HL-60/S4 (cell line): ENCODE measurements around the gene CATSPER3.

Experiments used
- in situ Hi-C: fragments of 300-500 bp; cut with MboI; formaldehyde crosslinking; loops from 2 replicates; pipeline ENCODE4 v1.14.3; 2022; ENCODE audit warnings: low sequenced_read_pairs

The CATSPER3 gene

DNA sequence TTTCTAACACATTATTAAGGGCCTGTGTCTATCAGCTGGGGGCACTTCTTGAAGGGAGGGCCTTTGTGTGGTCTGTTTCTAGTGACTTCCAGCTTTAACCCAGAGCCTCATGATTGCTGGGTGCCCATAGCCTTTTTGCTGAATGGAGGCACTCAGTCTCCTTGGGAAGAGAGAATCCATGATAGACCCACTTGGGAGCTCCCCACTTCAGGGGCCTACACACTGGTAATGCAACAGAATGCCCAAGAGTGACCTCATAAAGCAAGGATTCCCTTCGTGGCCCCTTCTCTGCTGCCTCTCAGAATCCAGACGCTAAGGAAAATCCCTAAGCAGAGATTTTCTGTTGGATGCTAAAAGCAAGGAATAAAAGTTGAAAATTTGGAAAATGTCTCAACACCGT is at the start of gene CATSPER3:
Gene CATSPER3, plus strand, starts transcription at position 301 of the 400 bp plus-strand sequence. Its CDS starts 85 bp downstream, at position 386.
- in situ Hi-C loops: no loop called here

DNA sequence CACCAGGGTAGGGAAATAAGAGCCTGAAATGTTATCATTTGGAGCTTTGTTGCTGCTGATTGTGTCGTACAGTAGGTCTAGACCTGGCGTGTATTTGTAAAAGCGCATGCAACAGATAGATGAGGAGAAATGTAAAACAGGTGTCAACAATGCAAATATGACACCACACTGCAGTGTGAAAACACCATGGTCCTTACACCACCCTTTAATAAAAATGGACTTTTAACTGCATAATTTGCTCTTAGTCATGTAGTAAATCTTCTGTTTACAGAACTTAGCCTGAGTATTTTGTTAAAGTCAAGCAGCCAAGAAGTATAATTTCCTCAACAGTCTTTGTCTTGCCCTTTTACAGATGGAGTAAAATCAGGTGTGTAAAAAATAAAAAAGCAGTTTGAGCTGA is 48.8 kb upstream of the CATSPER3 start:
- in situ Hi-C loops: no loop called here

DNA sequence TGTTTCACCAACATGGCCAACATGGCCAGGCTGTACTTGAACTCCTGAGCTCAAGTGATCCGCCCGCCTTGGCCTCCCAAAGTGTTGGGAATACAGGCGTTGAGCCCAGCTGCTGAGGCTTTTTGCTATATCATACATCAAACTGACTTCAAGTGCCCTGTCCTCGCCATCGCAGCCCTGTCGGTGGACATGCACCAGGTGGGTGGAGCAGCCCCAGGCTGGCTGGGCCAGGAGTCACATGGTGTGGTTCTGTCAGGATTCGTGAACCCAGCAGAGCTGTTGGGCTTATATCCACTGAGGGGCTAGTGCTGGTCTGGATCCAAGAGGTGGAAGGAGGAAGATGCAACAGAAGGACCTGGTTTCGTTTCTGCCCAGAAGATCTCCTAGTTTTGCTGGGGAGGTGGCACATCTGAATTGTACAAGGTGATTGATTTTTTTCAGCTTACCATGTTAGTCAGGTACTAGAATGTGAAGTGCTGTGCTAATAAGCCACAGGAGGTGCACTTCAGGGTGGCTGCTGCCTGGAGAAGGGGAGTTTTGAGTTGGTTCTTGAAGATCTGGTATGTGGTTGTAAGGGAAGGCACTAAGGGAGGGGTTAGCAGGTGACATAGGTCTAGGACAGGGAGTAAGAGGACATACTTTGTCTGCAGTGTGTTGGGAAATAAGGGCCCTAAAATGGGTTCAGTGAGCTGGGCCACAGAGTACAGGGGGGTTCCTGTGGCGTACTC is 46.7 kb upstream of the CATSPER3 start:
- in situ Hi-C loops: no loop called here

DNA sequence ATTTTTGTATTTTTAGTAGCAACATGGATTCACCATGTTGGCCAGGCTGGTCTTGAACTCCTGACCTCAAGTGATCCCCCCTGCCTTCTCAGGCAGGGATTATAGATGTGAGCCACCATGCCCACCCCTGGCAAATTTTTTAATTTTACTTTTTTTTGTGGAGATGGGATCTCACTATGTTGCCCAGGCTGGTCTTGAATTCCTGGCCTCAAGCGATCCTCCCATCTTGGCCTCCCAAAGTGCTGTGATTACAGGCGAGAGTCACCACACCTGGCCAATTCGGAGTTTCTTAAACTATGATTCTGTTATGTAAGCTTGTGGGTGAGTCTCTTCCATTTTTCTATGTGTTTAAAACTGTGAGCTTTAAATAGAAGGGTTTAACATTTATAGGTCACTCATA is 35.2 kb upstream of the CATSPER3 start:
- in situ Hi-C loops: no loop called here

DNA sequence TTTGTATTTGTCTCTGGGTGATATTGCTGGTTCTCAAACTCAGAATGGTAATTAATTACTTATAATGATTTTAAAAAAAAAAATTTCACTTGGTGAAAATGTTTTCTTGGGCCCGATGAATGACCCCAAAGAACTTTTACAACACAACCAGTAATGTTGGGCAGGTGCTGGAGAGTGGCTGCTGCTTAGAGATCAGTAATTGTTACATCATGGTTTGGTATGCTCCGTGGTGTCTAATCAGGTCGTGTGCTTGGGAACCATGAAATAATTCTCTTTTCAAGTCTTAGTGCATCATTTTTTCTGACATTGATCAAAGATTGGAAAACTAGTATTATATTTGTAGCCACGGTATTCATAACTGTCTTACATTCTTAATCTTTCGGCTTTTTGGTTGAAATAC is 33.5 kb upstream of the CATSPER3 start:
- in situ Hi-C loops: no loop called here

DNA sequence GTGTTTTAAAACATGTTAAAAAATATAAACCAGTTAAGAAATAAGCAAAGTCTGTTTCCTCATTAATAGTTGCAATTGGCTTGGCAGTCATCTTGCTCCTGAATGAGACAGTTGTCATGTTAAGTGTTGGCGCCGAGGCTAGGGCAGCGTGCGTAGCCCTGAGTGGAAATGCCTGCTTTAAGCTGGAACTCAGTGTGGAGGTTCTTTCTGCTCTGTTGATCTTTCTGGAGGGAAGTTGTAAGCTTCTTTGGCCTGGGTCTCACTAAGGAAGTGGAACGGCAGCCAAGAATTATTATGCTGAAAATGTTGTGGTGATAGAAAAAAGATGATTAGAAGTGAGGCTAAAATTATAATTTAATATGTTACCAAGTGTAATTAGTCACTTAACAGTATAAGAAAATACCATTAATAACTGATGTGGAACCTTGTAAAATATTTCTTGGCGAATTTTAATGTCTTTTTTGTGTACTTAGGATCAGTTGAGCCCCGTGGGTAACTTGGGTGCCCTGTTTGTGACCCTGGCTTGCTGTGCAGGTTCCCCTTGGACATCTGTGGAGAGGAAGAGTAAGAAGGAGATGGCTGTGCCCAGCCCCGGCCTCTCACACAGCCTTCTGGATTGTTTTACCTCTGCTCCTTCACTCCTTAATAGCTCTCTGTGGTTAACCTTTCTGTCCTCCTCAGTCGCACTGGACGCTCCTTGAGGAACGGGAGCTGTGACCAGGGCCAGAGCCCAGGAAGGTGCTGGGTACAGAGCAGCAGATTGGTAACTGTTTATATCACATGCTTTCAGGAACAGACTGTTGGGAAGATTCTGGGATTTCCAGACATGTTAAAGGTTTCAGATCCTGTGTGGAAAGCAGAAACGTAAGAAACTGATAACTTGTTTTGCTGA is 31.8 kb upstream of the CATSPER3 start:
- in situ Hi-C loops: no loop called here

DNA sequence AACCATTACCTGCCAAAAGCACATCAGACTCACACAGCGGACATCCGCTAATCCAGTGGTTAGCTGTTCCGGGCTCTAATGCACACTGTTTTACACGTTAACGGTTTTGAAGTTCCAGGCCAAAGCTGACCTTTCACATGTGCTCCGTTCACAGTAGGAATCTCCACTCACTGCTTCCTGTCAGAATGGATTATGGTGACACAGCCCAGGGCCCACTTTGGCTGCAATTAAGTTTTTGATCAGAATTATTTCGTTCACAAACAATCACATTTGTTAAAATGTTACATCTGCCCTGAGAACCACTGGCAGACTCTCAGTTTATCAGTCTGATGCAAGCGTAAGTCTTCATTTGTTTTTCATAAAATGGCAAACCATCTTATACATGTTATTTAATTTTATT is 30.2 kb upstream of the CATSPER3 start:
- in situ Hi-C loops: no loop called here

DNA sequence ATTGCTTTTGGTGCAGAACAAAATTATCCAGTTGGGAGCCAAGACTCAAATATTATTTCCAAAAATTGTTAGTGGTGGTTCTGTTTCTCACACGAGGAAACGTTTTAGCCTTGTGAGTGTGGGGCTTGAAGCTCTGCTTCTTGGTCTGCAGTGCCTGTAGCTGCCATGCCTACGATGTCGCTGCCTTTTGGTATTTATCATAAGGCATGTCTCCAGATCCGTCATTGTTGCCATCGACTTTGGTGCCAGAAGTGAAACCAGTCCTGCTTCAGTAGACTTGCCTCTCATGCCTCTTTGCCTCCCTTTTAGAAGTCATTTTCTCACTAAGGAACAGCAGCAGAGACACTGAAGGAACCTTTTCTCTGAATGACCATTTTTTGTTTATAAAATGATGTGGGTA is 29.7 kb upstream of the CATSPER3 start:
- in situ Hi-C loops: no loop called here

DNA sequence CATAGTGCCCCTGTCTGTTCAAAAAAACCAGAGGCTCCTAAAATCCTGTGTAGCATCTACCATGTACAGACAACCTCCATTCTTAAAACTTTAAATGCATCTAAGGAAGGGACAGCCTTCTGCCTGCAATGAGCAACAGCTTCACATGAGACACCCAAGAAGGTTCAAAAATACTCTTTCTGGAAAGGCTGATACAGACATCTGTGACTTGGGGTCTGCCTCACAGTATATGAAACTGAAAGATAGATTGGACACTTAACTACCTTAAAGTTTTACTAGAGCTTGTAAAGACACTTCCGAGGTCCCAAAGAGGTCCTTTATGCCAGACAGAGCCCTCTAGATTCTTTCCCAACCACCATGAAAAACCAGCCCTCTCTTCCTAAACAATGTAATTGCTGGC is 28.2 kb upstream of the CATSPER3 start:
- in situ Hi-C loops: no loop called here

DNA sequence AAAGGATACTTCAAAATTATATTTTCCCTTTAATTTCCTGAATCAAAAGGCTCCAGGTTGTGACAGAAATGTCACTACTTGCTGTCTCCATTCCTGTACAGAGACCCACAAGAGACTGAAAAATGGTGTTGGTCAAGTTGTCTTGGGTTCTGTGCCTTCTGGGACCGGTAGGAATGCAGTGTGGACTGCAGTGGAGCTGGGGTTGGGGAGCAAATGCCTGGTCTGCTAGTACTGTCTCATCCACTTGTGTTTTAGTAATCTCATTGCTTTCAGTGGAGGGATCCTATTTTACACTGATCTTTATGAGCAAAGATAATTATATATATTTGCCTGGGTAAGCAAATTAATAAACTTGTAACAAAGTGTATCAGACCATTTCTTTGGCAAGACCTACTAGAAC is 24.2 kb upstream of the CATSPER3 start:
- in situ Hi-C loops: no loop called here

DNA sequence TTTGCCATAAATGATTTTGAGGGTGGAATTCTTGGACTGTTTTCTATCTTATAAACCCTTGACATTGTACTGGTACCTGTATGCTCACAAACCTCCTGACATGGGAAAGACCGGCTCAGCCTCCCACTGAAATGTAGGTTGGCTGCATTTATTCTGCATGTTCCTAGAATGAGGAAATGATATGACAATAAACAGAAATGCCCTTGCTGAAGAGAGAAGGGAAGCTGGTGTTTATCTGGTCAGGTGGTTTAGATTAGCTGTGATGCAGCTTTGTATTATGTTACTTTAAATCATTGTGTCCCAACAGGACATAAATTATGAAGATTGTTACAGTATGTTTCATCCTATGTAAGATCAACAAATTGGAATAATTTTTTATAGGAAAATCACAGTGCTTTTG is 23.1 kb upstream of the CATSPER3 start:
- in situ Hi-C loops: no loop called here

DNA sequence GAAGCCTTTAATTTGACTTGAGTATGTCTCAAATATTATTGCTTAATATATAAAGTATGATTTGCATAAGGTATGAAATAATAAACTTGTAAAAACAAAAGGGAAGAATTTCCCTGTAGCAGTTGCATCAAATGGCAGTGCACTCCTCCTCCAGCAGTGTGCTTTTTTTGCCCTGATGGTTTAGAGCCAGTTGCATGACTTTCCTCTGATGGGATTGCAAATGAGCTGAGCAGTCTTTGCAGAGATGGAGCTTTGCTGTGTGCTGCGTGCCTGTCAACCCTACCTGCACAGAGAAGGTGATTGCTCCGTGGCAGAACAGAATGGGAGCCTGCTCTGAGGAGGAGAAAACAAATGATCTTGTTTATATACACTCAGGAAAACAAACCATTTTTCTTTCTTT is 22.7 kb upstream of the CATSPER3 start:
- in situ Hi-C loops: no loop called here

DNA sequence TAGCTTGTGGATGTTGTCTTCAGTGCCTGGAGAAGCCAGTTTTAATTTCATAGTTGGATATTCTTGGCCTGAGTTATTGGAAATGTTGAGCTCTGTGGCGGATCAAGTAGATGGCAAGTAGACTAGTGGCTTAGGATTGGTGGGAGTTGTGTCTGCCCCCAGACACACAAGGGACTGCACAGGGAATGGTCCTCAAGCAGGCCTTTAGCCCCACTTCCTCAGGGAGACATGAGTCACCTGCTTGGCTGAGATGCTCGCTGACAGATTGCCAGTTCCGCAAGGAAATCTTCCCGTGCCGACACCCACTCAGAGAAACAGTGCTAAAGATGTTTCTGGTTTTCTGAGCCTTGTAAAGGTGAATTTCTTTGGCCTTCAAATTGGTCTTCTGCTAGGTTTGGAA is 18.8 kb upstream of the CATSPER3 start:
- in situ Hi-C loops: no loop called here

DNA sequence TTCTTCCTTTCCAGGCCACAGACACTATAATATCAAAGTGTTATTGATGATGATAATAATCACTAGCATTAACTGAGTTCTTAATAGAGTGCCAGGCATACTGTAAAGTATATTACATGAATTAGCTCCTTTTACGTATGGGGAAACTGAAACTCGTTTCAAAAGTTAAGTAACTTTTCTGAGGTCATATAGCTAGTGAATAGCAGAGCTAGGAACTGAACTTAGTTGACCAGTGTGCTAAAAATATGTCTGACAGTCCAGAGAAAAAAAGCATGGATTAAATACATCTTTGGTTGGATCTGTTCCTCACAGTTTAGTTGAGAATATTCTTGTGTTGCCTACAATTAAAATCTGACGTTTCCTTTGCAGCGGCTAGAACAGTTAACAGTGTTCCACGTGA is 18.4 kb upstream of the CATSPER3 start:
- in situ Hi-C loops: no loop called here

DNA sequence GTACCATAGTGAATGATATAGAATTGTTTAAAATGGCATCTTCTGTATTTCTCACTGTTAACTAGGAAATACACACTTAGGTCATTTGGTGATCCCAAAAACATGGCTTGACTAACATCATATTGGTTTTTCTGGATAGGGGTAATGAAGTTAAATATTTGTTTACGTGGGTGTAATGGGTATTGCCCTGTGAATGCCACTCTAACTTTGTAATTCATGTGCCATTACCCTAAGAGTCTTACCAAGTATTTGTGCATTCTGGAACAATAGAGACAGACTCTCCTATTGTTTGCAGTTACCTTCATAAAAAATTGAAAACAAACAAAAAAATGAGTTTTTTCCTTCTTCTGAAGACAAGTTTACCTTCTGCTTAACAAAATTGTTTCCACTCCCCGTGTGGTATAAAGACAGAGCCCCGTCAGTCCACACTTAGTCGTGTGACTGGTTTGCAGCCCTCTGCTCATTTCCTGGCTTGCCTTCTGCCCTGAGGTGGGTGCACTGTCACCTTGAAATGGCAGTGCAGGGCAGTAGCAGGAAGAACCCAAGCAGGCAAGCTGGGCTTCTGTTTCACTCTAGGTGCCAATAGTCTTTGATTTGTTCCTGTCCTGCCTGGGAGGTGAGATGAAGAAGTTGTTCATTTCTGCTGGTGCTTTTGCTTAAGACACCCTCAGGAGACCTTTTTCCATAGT is 9.6 kb upstream of the CATSPER3 start:
- in situ Hi-C loops: no loop called here

DNA sequence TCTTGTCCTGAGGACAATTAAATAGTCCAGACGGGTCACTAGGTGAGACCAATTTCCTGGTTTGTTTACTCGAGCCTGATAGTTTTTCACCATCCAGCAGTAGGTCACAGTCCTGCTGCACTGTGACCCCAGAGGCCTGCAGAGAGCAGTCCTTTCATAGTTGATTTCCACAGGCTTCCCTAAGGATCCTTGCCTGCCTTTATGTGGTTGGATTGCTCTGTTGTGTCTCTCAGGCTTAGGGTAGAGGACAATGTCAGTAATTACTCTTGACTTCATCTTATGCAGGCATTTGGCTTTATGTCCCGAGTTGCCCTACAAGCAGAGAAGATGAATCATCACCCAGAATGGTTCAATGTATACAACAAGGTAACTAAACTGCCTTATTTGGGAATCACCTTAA is 9.0 kb upstream of the CATSPER3 start:
- in situ Hi-C loops: no loop called here

DNA sequence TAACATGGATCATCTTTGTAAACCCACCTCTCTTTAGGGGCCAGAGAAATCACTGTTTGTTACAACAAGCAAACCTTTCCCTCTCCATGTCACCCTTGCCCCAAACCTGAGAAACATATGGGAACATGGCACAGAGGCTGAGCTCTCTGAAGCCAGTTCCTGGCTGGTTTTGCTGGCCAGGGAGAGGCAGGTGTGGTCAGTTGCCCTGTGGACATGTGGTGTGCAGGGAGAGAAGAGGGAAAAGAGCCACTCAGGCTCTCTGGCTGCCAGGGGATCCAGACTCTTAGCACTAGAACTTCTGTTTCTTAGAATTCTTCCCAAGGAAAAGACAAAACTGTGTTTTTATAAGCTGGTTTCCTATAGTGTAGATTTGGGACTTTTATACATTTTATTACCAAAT is 4.6 kb upstream of the CATSPER3 start:
- in situ Hi-C loops: no loop called here

DNA sequence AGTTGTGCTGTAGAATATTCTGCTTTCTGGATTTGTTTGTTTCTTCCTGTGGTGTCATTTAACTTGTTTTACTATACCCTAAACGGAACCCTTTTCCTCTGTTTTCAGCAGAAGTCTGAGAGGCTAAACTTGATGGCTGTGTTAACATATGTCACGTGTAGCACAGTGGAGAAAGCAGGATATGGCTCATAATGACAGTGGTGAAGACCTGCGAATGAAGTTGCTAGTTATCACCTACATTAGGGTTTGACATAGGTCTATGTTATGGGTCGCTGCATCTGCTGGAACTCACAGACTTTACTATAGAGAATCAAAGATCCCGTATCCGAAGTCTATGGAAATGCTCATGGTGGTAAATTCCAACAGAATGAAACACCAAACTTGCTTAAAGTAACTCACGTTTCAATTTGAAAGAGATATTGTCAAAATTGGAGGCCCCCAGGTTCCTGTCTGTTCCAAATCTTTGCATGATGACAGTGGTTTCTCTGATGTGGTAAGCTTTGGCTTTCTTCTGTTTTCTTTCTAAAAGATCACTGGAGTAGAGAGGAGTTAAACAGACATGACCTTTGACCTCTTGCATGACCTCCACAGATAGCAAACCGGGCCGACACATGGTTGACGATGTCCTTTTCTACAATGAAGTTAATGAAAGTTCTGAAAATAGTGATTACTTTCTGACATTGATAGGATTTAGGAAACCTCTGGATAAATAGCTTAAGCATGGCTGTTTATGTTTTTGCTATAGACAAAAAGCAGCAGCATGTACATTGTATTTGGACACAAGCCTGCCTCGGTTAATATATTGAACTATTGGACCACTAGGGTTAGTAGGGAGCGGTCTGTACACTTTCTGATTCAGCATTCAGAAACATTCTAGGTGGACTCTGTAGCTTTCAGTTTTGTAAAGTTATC is 3.1 kb upstream of the CATSPER3 start:
- in situ Hi-C loops: no loop called here

DNA sequence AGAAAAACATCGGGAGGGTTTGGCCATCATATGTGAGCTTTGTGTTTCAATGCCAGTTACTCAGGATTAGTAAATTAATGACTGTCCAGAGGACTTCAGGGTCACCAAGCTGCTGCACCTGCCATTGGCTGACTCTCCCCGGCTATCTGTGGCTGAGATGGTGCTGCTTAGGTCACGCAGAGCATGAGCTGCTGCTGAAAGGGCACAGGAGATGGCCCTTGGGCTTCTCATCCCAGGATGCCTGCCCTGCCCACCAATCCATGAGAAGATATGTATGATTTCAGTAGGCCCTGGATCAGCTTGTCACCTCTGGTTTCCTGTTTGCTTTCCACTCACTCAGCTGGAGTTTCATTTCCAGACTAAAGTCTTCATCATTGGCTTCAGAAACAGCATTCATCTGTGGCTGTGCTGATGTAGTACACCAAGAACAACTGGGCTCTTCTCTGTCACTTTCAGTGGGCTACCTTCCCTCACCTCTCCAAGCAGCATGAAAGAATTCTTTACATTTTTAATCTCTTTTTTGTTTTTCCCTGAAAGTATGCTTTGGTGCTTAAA is 2.4 kb upstream of the CATSPER3 start:
- in situ Hi-C loops: no loop called here

DNA sequence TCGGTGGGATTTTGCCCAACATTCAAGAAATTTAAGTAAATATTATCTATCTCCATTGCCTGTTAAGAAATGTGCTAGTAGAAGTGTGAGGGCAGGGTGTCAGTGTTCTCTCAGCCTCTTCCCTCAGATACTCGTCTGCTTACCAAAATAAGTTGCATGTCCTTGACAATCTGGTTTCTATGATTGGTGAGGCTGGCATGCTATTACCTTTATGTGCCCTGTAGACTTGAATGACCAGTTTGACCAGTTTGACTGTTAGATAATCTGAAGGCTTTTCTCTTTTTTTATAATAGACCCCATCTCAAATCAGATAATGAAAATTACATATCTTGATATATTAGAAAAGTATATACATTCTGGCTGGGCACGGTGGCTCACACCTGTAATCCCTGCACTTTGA is 348 bp downstream of the CATSPER3 start:
- in situ Hi-C loops: no loop called here
